Lung (tissue), 16 donors: ENCODE measurements around the gene COL6A6. TPM values are rescaled to one million over a fixed set of nuclear protein-coding genes. Genes with fewer than 3 reads are reported as not detected.

Source experiments
- ATAC-seq: fragments of 200-7000 bp; cut with Tn5 transposase; one replicate; pipeline ENCODE4 v1.9.1; 2020; ENCODE audit warnings: moderate number of reproducible peaks; ENCODE audit not compliant: insufficient read depth, low FRiP score
- DNase-seq, 3 donors: peaks; one replicate each; pipeline ENCODE4 v3.0.0-alpha.2; 2013 to 2017
- H3K27ac ChIP-seq, 2 donors: one replicate each; pipeline ENCODE4 v1.5.1; 2013; ENCODE audit warnings: mild to moderate bottlenecking in 2 of 2, moderate library complexity in 2 of 2, control low read depth in 1 of 2, inconsistent platforms in 1 of 2, low read depth in 1 of 2, low read length in 1 of 2
- H3K27me3 ChIP-seq, 3 donors: one replicate each; pipeline ENCODE4 v1.5.1; 2013; ENCODE audit warnings: low read length in 2 of 3; ENCODE audit not compliant: control insufficient read depth in 3 of 3, insufficient read depth in 3 of 3
- H3K36me3 ChIP-seq, 4 donors: one replicate each; pipeline ENCODE4 v1.5.1; 2013; ENCODE audit warnings: low read length in 4 of 4, mild to moderate bottlenecking in 1 of 4, moderate library complexity in 1 of 4; ENCODE audit not compliant: control insufficient read depth in 4 of 4, insufficient read depth in 4 of 4
- H3K4me1 ChIP-seq, 5 donors: one replicate each; pipeline ENCODE4 v1.5.1; 2013; ENCODE audit warnings: low read length in 5 of 5, mild to moderate bottlenecking in 2 of 5, moderate library complexity in 1 of 5; ENCODE audit not compliant: control insufficient read depth in 5 of 5, insufficient read depth in 5 of 5
- H3K4me3 ChIP-seq: one replicate; pipeline ENCODE4 v1.5.1; 2013; ENCODE audit warnings: mild to moderate bottlenecking, control low read depth, moderate library complexity
- H3K9ac ChIP-seq, 2 donors: one replicate each; pipeline ENCODE4 v1.5.1; 2013; ENCODE audit warnings: low read length in 2 of 2, control low read depth in 1 of 2; ENCODE audit not compliant: insufficient read depth in 1 of 2
- H3K9me3 ChIP-seq, 4 donors: one replicate each; pipeline ENCODE4 v1.5.1; 2013; ENCODE audit warnings: low read length in 3 of 4, mild to moderate bottlenecking in 1 of 4, moderate library complexity in 1 of 4; ENCODE audit not compliant: control insufficient read depth in 4 of 4, insufficient read depth in 3 of 4
- WGBS, 2 donors: extraction: QIAGEN DNeasy Blood & Tissue Kit; methylation state at CpG; one replicate each; pipeline ENCODE4 v1.1.7; 2013; 5-methylcytosine and 5-hydroxymethylcytosine counted together
- long read RNA-seq, 5 donors: transcript quantifications; one replicate each; lab custom pipeline, GENCODE V29; 2026
- polyA plus RNA-seq, 2 donors: library from polyadenylated mRNA; stranded (reverse); fragments of 200-250 nt; gene quantifications; one replicate each; pipeline ENCODE4 v1.2.1, GENCODE V29; 2013
- total RNA-seq, 2 donors: library from RNA; depleted of rRNA in 1 of 2; stranded (reverse); fragments of >200 nt in 1 of 2; gene quantifications; one replicate each; pipeline ENCODE4 v1.2.1, GENCODE V29; 2014 to 2021
- TF ChIP-seq, protein P1 (sequence below): IDR thresholded peaks from 2 replicates; pipeline ENCODE4 v1.5.1; 2012; ENCODE audit warnings: mild to moderate bottlenecking; ENCODE audit errors: control extremely low read depth, extremely low read depth
- donor health status: control.
- donor health status: control.
- donor health status: Bipolar disorder and iron deficiency.
- donor health status: healthy.
- donor health status: DM: yes; HTN: yes; CAD: no.

COL6A6 gene, protein sequence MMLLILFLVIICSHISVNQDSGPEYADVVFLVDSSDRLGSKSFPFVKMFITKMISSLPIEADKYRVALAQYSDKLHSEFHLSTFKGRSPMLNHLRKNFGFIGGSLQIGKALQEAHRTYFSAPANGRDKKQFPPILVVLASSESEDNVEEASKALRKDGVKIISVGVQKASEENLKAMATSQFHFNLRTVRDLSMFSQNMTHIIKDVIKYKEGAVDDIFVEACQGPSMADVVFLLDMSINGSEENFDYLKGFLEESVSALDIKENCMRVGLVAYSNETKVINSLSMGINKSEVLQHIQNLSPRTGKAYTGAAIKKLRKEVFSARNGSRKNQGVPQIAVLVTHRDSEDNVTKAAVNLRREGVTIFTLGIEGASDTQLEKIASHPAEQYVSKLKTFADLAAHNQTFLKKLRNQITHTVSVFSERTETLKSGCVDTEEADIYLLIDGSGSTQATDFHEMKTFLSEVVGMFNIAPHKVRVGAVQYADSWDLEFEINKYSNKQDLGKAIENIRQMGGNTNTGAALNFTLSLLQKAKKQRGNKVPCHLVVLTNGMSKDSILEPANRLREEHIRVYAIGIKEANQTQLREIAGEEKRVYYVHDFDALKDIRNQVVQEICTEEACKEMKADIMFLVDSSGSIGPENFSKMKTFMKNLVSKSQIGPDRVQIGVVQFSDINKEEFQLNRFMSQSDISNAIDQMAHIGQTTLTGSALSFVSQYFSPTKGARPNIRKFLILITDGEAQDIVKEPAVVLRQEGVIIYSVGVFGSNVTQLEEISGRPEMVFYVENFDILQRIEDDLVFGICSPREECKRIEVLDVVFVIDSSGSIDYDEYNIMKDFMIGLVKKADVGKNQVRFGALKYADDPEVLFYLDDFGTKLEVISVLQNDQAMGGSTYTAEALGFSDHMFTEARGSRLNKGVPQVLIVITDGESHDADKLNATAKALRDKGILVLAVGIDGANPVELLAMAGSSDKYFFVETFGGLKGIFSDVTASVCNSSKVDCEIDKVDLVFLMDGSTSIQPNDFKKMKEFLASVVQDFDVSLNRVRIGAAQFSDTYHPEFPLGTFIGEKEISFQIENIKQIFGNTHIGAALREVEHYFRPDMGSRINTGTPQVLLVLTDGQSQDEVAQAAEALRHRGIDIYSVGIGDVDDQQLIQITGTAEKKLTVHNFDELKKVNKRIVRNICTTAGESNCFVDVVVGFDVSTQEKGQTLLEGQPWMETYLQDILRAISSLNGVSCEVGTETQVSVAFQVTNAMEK (N-terminal part only)
- 10 to 100 TPM in 1 of 2 donors, 1 to 10 TPM in 1; 4.8 to 42.8 TPM for total RNA-seq
- polyA plus RNA-seq = 1 to 10 TPM in 1 of 2 donors, under 1 TPM in 1; 0.32 to 2.8 TPM
- long read RNA-seq, donor 1, partial matches to known transcripts = 11 of 11 reads
- long read RNA-seq, donor 1, other reads (novel, unspliced or antisense) = 0 of 11 reads
- long read RNA-seq, donor 2 = 0 reads
- long read RNA-seq, donor 3, partial matches to known transcripts = 16 of 16 reads
- long read RNA-seq, donor 3, other reads (novel, unspliced or antisense) = 0 of 16 reads
- long read RNA-seq, donor 4, partial matches to known transcripts = 6 of 6 reads
- long read RNA-seq, donor 4, other reads (novel, unspliced or antisense) = 0 of 6 reads
- long read RNA-seq, donor 5, partial matches to known transcripts = 7 of 7 reads
- long read RNA-seq, donor 5, other reads (novel, unspliced or antisense) = 0 of 7 reads

- H3K27me3 ChIP-seq = peaks cover 3 to 28% (median 5%) of the 10 kb centered on the region in 3 donors
- no peak within 1 kb of the TSS for H3K4me3 ChIP-seq
- H3K4me1 ChIP-seq = peaks cover 0 to 14% (median 0%) of the 10 kb centered on the region in 5 donors
- ATAC-seq = no peak
- H3K36me3 ChIP-seq = no peaks in the 10 kb centered on the region
- TF ChIP-seq, protein P1, sequence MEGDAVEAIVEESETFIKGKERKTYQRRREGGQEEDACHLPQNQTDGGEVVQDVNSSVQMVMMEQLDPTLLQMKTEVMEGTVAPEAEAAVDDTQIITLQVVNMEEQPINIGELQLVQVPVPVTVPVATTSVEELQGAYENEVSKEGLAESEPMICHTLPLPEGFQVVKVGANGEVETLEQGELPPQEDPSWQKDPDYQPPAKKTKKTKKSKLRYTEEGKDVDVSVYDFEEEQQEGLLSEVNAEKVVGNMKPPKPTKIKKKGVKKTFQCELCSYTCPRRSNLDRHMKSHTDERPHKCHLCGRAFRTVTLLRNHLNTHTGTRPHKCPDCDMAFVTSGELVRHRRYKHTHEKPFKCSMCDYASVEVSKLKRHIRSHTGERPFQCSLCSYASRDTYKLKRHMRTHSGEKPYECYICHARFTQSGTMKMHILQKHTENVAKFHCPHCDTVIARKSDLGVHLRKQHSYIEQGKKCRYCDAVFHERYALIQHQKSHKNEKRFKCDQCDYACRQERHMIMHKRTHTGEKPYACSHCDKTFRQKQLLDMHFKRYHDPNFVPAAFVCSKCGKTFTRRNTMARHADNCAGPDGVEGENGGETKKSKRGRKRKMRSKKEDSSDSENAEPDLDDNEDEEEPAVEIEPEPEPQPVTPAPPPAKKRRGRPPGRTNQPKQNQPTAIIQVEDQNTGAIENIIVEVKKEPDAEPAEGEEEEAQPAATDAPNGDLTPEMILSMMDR = no peak
- 2 to 4% methylated on average over 56 to 58 of the region's 58 CpGs for WGBS, 2 donors
- peak within 1 kb of the TSS; percentile 3 to 5 for H3K27ac ChIP-seq
- H3K9me3 ChIP-seq = peaks cover 0 to 6% (median under 1%) of the 10 kb centered on the region in 4 donors
- DNase-seq = peak; percentile 42 to 65 (median 64)
- H3K9ac ChIP-seq = peak within 1 kb of the TSS; percentile 19 to 82
These were observed at the start of gene COL6A6 for GRCh38 chr3:130516645-130517512. Gene COL6A6 (plus strand): TSS chr3:130517177. CDS start chr3:130560365, 43,188 bp downstream.

GRCh38 chr3:130468311-130468710 lies 48.7 kb upstream of the COL6A6 start:
- H3K4me1 ChIP-seq = peaks cover 0 to 4% (median 0%) of the 10 kb centered on the region in 5 donors
- H3K9me3 ChIP-seq = peaks cover 0 to 2% (median 0%) of the 10 kb centered on the region in 4 donors
- H3K27ac ChIP-seq = no peak overlapping the region
- no peak overlapping the region for H3K4me3 ChIP-seq
- H3K27me3 ChIP-seq = no peaks in the 10 kb centered on the region
- WGBS, 2 donors = 100% methylated on average over 1 of the region's 1 CpG
- H3K9ac ChIP-seq = no peak overlapping the region
- ATAC-seq (no peak), DNase-seq (no peak)
- TF ChIP-seq, protein P1 = no peak
- H3K36me3 ChIP-seq = no peaks in the 10 kb centered on the region
